ENCODE measurements around the gene LPIN1. TPM values are rescaled to one million over a fixed set of nuclear protein-coding genes. Genes with fewer than 3 reads are reported as not detected.
A peak's percentile ranks its signal among the peaks of the same experiment; 100 is the strongest.

The LPIN1 gene
- polyA plus RNA-seq, 3 donors = 18.3 to 35.2 (median 29.3) TPM

GRCh38 chr2:11784280-11784679 lies 37.8 kb downstream of the LPIN1 start:
- DNase-seq = no peak

- DNase-seq = peak; percentile 42
Observed at GRCh38 chr2:11784747-11785610, 38.5 kb downstream of the LPIN1 start.

- DNase-seq = no peak
Observed at GRCh38 chr2:11785611-11785940, 39.1 kb downstream of the LPIN1 start.

- DNase-seq = no peak
Observed at GRCh38 chr2:11786191-11786590, 39.8 kb downstream of the LPIN1 start.

- no peak for DNase-seq
Observed at GRCh38 chr2:11786592-11786991, 40.2 kb downstream of the LPIN1 start.

GRCh38 chr2:11787991-11788390 lies 41.6 kb downstream of the LPIN1 start:
- no peak for DNase-seq

- DNase-seq = no peak
Observed at GRCh38 chr2:11788461-11789124, 42.2 kb downstream of the LPIN1 start.

GRCh38 chr2:11789243-11789642 lies 42.8 kb downstream of the LPIN1 start:
- DNase-seq = no peak

- no peak for DNase-seq
Observed at GRCh38 chr2:11790228-11790627, 43.8 kb downstream of the LPIN1 start.

- no peak for DNase-seq
Observed at GRCh38 chr2:11795590-11795989, 49.2 kb downstream of the LPIN1 start.

- no peak for DNase-seq
Observed at GRCh38 chr2:11796190-11797171, 50.0 kb downstream of the LPIN1 start.

- no peak for DNase-seq
Observed at GRCh38 chr2:11797846-11798245, 51.4 kb downstream of the LPIN1 start.

- no peak for DNase-seq
Observed at GRCh38 chr2:11798701-11799435, 52.4 kb downstream of the LPIN1 start.

GRCh38 chr2:11799826-11800225 lies 53.4 kb downstream of the LPIN1 start:
- DNase-seq = no peak

- no peak for DNase-seq
Observed at GRCh38 chr2:11802782-11803191, 56.4 kb downstream of the LPIN1 start.

- DNase-seq = no peak
Observed at GRCh38 chr2:11805024-11805423, 58.6 kb downstream of the LPIN1 start.

- no peak for DNase-seq
Observed at GRCh38 chr2:11805920-11806319, 59.5 kb downstream of the LPIN1 start.

GRCh38 chr2:11807156-11808015 lies 61.0 kb downstream of the LPIN1 start:
- no peak for DNase-seq

- DNase-seq = no peak
Observed at GRCh38 chr2:11808016-11808400, 61.6 kb downstream of the LPIN1 start.

GRCh38 chr2:11809586-11810236 lies 63.3 kb downstream of the LPIN1 start:
- no peak for DNase-seq

Measured in renal pelvis (tissue), 4 donors.